Upper lobe of left lung (tissue), 4 donors: ENCODE results near the gene DQX1.

Experiments used
- CTCF ChIP-seq, 6 experiments: fragments of 450-650 bp in 4 of 6; fragments of 200-600 bp in 2 of 6; sonication (generic) in 2 of 6; IDR thresholded peaks; one replicate each; pipeline ENCODE4 v1.5.1; 2016 to 2019; ENCODE audit warnings: antibody characterized with exemption in 6 of 6
- POLR2A ChIP-seq, 4 donors: fragments of 450-650 bp; IDR thresholded peaks; one replicate each; pipeline ENCODE4 v1.5.1; 2016 to 2017; ENCODE audit warnings: antibody characterized with exemption in 4 of 4, mild to moderate bottlenecking in 2 of 4
- POLR2AphosphoS5 ChIP-seq, 2 donors: sonication (generic); formaldehyde crosslinking; IDR thresholded peaks; one replicate each; pipeline ENCODE4 v1.5.1; 2017; ENCODE audit warnings: antibody characterized with exemption in 2 of 2

DNA sequence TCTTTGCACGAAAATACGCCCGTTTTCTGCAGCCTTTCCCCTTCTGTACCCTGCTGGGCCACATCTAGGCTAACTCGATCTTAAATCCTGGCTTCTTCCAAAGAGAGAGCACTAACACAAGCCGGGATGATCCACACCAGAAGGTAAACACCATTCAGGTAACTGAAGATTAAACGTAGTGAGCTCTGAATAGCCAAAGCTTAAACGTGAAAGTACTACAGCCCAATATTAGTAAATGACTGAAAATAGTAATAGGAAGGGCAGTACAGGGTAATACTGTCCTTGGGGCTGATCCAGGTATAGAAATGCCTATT, 53.1 kb downstream of the DQX1 start:
- TF ChIP-seq CTCF (IDR thresholded peaks at IDR 0.05) (no peak), POLR2AphosphoS5 (IDR thresholded peaks at IDR 0.05) (no peak), POLR2A (IDR thresholded peaks at IDR 0.05) (no peak)
